ENCODE data around the gene OTOF. TPM values are rescaled to one million over a fixed set of nuclear protein-coding genes. Genes with fewer than 3 reads are reported as not detected.

Gene OTOF
- total RNA-seq, 6 experiments from 2014 or later, result 0.06 to 0.12 TPM; not detected in 4

- no peak overlapping the region for H3K4me3 ChIP-seq
- H3K36me3 ChIP-seq, result no peaks in the 10 kb centered on the region
- no peak for ATAC-seq
- no peak for TF ChIP-seq POLR2A (IDR thresholded peaks at IDR 0.05)
- TF ChIP-seq CTCF (IDR thresholded peaks at IDR 0.05), result no peak
- no peaks in the 10 kb centered on the region for H3K27me3 ChIP-seq
- intact Hi-C loops (cut with DNase I), result no loop called here
- 90% methylated on average over 6 of the region's 19 CpGs for WGBS (ENCODE audit: insufficient coverage, low coverage, low lambda C conversion rate, missing lambda C conversion rate)
- peak in 2 of 3 donors; percentile 41 to 43 for DNase-seq
- no peaks in the 10 kb centered on the region for H3K9me3 ChIP-seq
- H3K27ac ChIP-seq, result no peak overlapping the region
- H3K4me1 ChIP-seq, result peaks cover 0 to 9% (median 0%) of the 10 kb centered on the region in 4 donors
Observed at GRCh38 chr2:26460613-26461031, 17.3 kb downstream of the OTOF start.

- no peak for ATAC-seq
- H3K4me1 ChIP-seq, result peaks cover 0 to 9% (median 0%) of the 10 kb centered on the region in 4 donors
- no peak overlapping the region for H3K4me3 ChIP-seq
- no peaks in the 10 kb centered on the region for H3K36me3 ChIP-seq
- H3K27me3 ChIP-seq, result no peaks in the 10 kb centered on the region
- H3K27ac ChIP-seq, result no peak overlapping the region
- 82% methylated on average over 8 of the region's 15 CpGs for WGBS (ENCODE audit: insufficient coverage, low coverage, low lambda C conversion rate, missing lambda C conversion rate)
- TF ChIP-seq POLR2A (IDR thresholded peaks at IDR 0.05) (no peak), CTCF (IDR thresholded peaks at IDR 0.05) (no peak)
- intact Hi-C loops (cut with DNase I), result no loop called here
- DNase-seq, result peak in 2 of 3 donors; percentile 33 to 38
- no peaks in the 10 kb centered on the region for H3K9me3 ChIP-seq
Observed at GRCh38 chr2:26459991-26460612, 17.8 kb downstream of the OTOF start.

- intact Hi-C loops (cut with DNase I), result no loop called here
- TF ChIP-seq CTCF (IDR thresholded peaks at IDR 0.05) (no peak), POLR2A (IDR thresholded peaks at IDR 0.05) (no peak)
- DNase-seq (peak in 2 of 3 donors; percentile 24 to 35), ATAC-seq (no peak)
- WGBS (ENCODE audit: insufficient coverage, low coverage, low lambda C conversion rate, missing lambda C conversion rate), result 76% methylated on average over 4 of the region's 14 CpGs
- H3K4me3 ChIP-seq, result no peak overlapping the region
- H3K4me1 ChIP-seq, result peaks cover 0 to 9% (median 0%) of the 10 kb centered on the region in 4 donors
- H3K36me3 ChIP-seq, result no peaks in the 10 kb centered on the region
- H3K27ac ChIP-seq, result no peak overlapping the region
- no peaks in the 10 kb centered on the region for H3K9me3 ChIP-seq
- no peaks in the 10 kb centered on the region for H3K27me3 ChIP-seq
Observed at GRCh38 chr2:26458365-26459042, 19.4 kb downstream of the OTOF start.

- no peak for TF ChIP-seq CTCF (IDR thresholded peaks at IDR 0.05)
- TF ChIP-seq POLR2A (IDR thresholded peaks at IDR 0.05), result no peak
- Histone ChIP-seq H3K36me3 (no peaks in the 10 kb centered on the region), H3K4me3 (no peak overlapping the region), H3K27me3 (no peaks in the 10 kb centered on the region), H3K27ac (no peak overlapping the region), H3K9me3 (no peaks in the 10 kb centered on the region), H3K4me1 (peaks cover 0 to 9% (median 0%) of the 10 kb centered on the region in 4 donors)
- DNase-seq (peak in 2 of 3 donors; percentile 27 to 47), ATAC-seq (no peak)
- intact Hi-C loops (cut with DNase I), result no loop called here
- WGBS (ENCODE audit: insufficient coverage, low coverage, low lambda C conversion rate, missing lambda C conversion rate), result 89% methylated on average over 5 of the region's 19 CpGs
Observed at GRCh38 chr2:26457695-26458364, 20.1 kb downstream of the OTOF start.
